Measurements from ENCODE around the gene CDH20. TPM values are rescaled to one million over a fixed set of nuclear protein-coding genes. Genes with fewer than 3 reads are reported as not detected.

CDH20 gene
- polyA plus RNA-seq, 1 donor (not counting 4 experiments of a cell fraction or from before 2014, with no cell fraction given), result not detected

DNA sequence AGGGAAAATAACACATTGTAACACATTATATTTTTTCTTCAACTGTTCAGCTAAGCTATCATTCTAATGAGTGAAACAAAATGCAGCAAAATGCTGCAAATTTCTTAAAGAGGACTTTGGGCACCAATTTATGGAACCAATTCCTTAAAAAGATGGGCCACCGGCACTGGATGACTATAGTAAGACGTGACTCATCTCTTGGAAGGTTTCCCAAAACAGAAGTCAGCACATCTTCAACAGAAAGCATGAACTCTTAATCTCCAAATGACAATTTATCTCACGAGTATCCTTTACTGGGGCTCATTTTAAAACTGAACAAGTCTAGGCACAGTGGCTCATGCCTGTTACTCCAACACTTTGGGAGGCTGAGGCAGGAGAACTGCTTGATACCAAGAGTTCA, 213.4 kb downstream of the CDH20 start:
- no peak overlapping the region for H3K4me3 ChIP-seq (ENCODE audit: control insufficient read depth in 2 of 3, extremely low read depth in 1 of 3, insufficient read depth in 2 of 3, low read depth in 1 of 3, low read length in 3 of 3)
- H3K4me1 ChIP-seq (ENCODE audit: control insufficient read depth, extremely low read depth, insufficient read depth, low read length), result peaks cover 12% of the 10 kb centered on the region
- H3K27ac ChIP-seq (ENCODE audit: control insufficient read depth, insufficient read depth, low read length), result no peak overlapping the region
- no peaks in the 10 kb centered on the region for H3K36me3 ChIP-seq (ENCODE audit: control insufficient read depth in 2 of 2, extremely low read depth in 1 of 2, insufficient read depth in 2 of 2, low read length in 2 of 2)
- no peak for TF ChIP-seq EZH2 (IDR thresholded peaks at IDR 0.05; ENCODE audit: low read length)
- TF ChIP-seq, protein P1, sequence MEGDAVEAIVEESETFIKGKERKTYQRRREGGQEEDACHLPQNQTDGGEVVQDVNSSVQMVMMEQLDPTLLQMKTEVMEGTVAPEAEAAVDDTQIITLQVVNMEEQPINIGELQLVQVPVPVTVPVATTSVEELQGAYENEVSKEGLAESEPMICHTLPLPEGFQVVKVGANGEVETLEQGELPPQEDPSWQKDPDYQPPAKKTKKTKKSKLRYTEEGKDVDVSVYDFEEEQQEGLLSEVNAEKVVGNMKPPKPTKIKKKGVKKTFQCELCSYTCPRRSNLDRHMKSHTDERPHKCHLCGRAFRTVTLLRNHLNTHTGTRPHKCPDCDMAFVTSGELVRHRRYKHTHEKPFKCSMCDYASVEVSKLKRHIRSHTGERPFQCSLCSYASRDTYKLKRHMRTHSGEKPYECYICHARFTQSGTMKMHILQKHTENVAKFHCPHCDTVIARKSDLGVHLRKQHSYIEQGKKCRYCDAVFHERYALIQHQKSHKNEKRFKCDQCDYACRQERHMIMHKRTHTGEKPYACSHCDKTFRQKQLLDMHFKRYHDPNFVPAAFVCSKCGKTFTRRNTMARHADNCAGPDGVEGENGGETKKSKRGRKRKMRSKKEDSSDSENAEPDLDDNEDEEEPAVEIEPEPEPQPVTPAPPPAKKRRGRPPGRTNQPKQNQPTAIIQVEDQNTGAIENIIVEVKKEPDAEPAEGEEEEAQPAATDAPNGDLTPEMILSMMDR (optimal IDR thresholded peaks at IDR 0.05 in 1 of 3, IDR thresholded peaks at IDR 0.05 in 1 of 3, conservative IDR thresholded peaks at IDR 0.05 in 1 of 3; ENCODE audit: extremely low read depth in 1 of 3, insufficient read depth in 2 of 3, low read length in 3 of 3), result no peak
- FAIRE-seq (no peak), DNase-seq (ENCODE audit: low read depth, low spot score) (no peak)
- dilution Hi-C loops (cut with MboI; ENCODE audit: extremely low pct_ligation_motif_present, low sequenced_read_pairs), result no loop called here
- H3K9me1 ChIP-seq (ENCODE audit: control insufficient read depth, extremely low read depth, insufficient read depth, low read length), result no peaks in the 10 kb centered on the region
- no peak overlapping the region for H3K9ac ChIP-seq (ENCODE audit: control insufficient read depth, extremely low read depth, insufficient read depth, low read length)
- H3K4me2 ChIP-seq (ENCODE audit: control insufficient read depth, extremely low read depth, insufficient read depth, low read depth, low read length), result no peak overlapping the region
- H3K9me3 ChIP-seq (ENCODE audit: control insufficient read depth, low read depth, low read length), result no peaks in the 10 kb centered on the region
- H4K20me1 ChIP-seq (ENCODE audit: control insufficient read depth, extremely low read depth, insufficient read depth, low read length), result no peaks in the 10 kb centered on the region
- H3K79me2 ChIP-seq (ENCODE audit: control insufficient read depth, insufficient read depth, low read length), result no peaks in the 10 kb centered on the region
- no peak overlapping the region for H2AFZ ChIP-seq (ENCODE audit: control insufficient read depth, low read length)
- H3K27me3 ChIP-seq (ENCODE audit: control insufficient read depth, extremely low read depth, insufficient read depth, low read length), result no peaks in the 10 kb centered on the region

DNA sequence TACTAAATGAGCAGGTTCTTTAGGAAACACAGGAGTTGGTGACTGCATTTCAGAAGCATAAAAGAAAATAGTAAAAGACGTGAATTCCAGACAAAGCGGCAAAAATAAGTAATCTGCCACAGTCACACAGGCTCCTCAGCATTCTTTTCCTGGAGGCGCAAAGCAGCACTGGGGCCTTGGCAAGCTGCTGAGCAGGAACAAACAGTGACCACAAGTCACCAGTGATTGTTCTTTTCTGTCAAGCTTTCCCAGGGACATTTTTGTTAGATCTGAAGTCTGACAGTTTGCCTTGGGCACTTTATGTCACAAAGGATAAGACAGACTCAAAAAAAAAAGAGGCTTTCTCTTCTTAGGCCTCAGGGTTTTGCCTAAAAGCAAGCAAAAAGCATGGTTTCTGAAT, 216.2 kb downstream of the CDH20 start:
- dilution Hi-C loops (cut with MboI; ENCODE audit: extremely low pct_ligation_motif_present, low sequenced_read_pairs), result no loop called here

More for the DNA sequence above, 216.2 kb downstream of the CDH20 start:
- H3K36me3 ChIP-seq (ENCODE audit: control insufficient read depth in 2 of 2, extremely low read depth in 1 of 2, insufficient read depth in 2 of 2, low read length in 2 of 2), result no peaks in the 10 kb centered on the region
- H3K27me3 ChIP-seq (ENCODE audit: control insufficient read depth, extremely low read depth, insufficient read depth, low read length), result no peaks in the 10 kb centered on the region
- H3K9me3 ChIP-seq (ENCODE audit: control insufficient read depth, low read depth, low read length), result no peaks in the 10 kb centered on the region
- no peak overlapping the region for H3K9ac ChIP-seq (ENCODE audit: control insufficient read depth, extremely low read depth, insufficient read depth, low read length)
- H3K4me1 ChIP-seq (ENCODE audit: control insufficient read depth, extremely low read depth, insufficient read depth, low read length), result peaks cover 3% of the 10 kb centered on the region
- H3K4me3 ChIP-seq (ENCODE audit: control insufficient read depth in 2 of 3, extremely low read depth in 1 of 3, insufficient read depth in 2 of 3, low read depth in 1 of 3, low read length in 3 of 3), result no peak overlapping the region
- TF ChIP-seq EZH2 (IDR thresholded peaks at IDR 0.05; ENCODE audit: low read length), result no peak
- TF ChIP-seq, protein P1 (optimal IDR thresholded peaks at IDR 0.05 in 1 of 3, IDR thresholded peaks at IDR 0.05 in 1 of 3, conservative IDR thresholded peaks at IDR 0.05 in 1 of 3; ENCODE audit: extremely low read depth in 1 of 3, insufficient read depth in 2 of 3, low read length in 3 of 3), result no peak
- no peak for DNase-seq (ENCODE audit: low read depth, low spot score)
- no peak overlapping the region for H3K4me2 ChIP-seq (ENCODE audit: control insufficient read depth, extremely low read depth, insufficient read depth, low read depth, low read length)
- H2AFZ ChIP-seq (ENCODE audit: control insufficient read depth, low read length), result no peak overlapping the region
- no peaks in the 10 kb centered on the region for H4K20me1 ChIP-seq (ENCODE audit: control insufficient read depth, extremely low read depth, insufficient read depth, low read length)
- no peaks in the 10 kb centered on the region for H3K9me1 ChIP-seq (ENCODE audit: control insufficient read depth, extremely low read depth, insufficient read depth, low read length)
- no peak overlapping the region for H3K27ac ChIP-seq (ENCODE audit: control insufficient read depth, insufficient read depth, low read length)
- no peak for FAIRE-seq
- no peaks in the 10 kb centered on the region for H3K79me2 ChIP-seq (ENCODE audit: control insufficient read depth, insufficient read depth, low read length)
